Dermis microvascular lymphatic vessel endothelial cell (primary cell): Measurements from ENCODE around the gene DMGDH. TPM values are rescaled to one million over a fixed set of nuclear protein-coding genes. Genes with fewer than 3 reads are reported as not detected.
"Not testable (repeated sequence)": the region's sequence is repeated elsewhere in the genome, so short reads cannot be mapped to it uniquely, and the experiment has no call there.

Experiments
- DNase-seq, 2 donors: peaks; one replicate each; pipeline versions ENCODE4 v3.0.0 to v3.0.0-alpha.2; 2010; ENCODE audit warnings: low read depth in 2 of 2
- total RNA-seq: library from RNA; depleted of rRNA; stranded (reverse); fragments of >200 nt; gene quantifications from 2 replicates; pipeline ENCODE4 v1.2.1, GENCODE V29; 2014

The DMGDH gene
- total RNA-seq, 1 donor from 2014 or later: 0.51 TPM

GRCh38 chr5:79011869-79012268 lies 57.6 kb downstream of the DMGDH start:
- no peak for DNase-seq

- no peak for DNase-seq
These were observed 58.1 kb downstream of the DMGDH start for GRCh38 chr5:79011219-79011836.

- no peak for DNase-seq
These were observed 61.1 kb downstream of the DMGDH start for GRCh38 chr5:79008362-79008761.

GRCh38 chr5:79007872-79008271 lies 61.6 kb downstream of the DMGDH start:
- no peak for DNase-seq

- no peak for DNase-seq
These were observed 63.4 kb downstream of the DMGDH start for GRCh38 chr5:79005936-79006631.

- no peak for DNase-seq
These were observed 64.3 kb downstream of the DMGDH start for GRCh38 chr5:79005151-79005550.

GRCh38 chr5:79002374-79002773 lies 67.1 kb downstream of the DMGDH start:
- no peak for DNase-seq

- DNase-seq: no peak
These were observed 68.0 kb downstream of the DMGDH start for GRCh38 chr5:79001471-79001870.

GRCh38 chr5:78997090-78997489 lies 72.4 kb downstream of the DMGDH start:
- no peak for DNase-seq

- DNase-seq: no peak
These were observed 73.9 kb downstream of the DMGDH start for GRCh38 chr5:78995521-78996007.

- DNase-seq: no peak
These were observed 76.3 kb downstream of the DMGDH start for GRCh38 chr5:78993165-78993564.

- DNase-seq: no peak
These were observed 77.3 kb downstream of the DMGDH start for GRCh38 chr5:78992146-78992545.

- no peak for DNase-seq
These were observed 80.4 kb downstream of the DMGDH start for GRCh38 chr5:78989080-78989479.

- DNase-seq: peak in 1 of 2 donors; percentile 46
These were observed 83.7 kb downstream of the DMGDH start for GRCh38 chr5:78985725-78986223.

- DNase-seq: peak in 1 of 2 donors; percentile 57
These were observed 84.3 kb downstream of the DMGDH start, which contains the start of gene ARSB for GRCh38 chr5:78985116-78985724. TSS of gene ARSB (minus strand) at chr5:78985310. CDS start at chr5:78985248, 62 bp downstream.

- DNase-seq: peak; percentile 47 to 81
These were observed 84.9 kb downstream of the DMGDH start for GRCh38 chr5:78984439-78985115.

- DNase-seq: peak in 1 of 2 donors; percentile 60
These were observed 85.7 kb downstream of the DMGDH start for GRCh38 chr5:78983601-78984438.

- DNase-seq: not testable (repeated sequence)
These were observed 86.3 kb downstream of the DMGDH start for GRCh38 chr5:78983194-78983593.

- DNase-seq: no peak
These were observed 89.6 kb downstream of the DMGDH start for GRCh38 chr5:78979909-78980308.

- no peak for DNase-seq
These were observed 90.2 kb downstream of the DMGDH start for GRCh38 chr5:78979117-78979742.
